Spinal cord (tissue), 10 donors: ENCODE results near the gene PRKCH. TPM values are rescaled to one million over a fixed set of nuclear protein-coding genes. Genes with fewer than 3 reads are reported as not detected.

ENCODE experiments used
- DNase-seq, 6 donors: peaks; one replicate each; pipeline versions ENCODE4 v3.0.0 to v3.0.0-alpha.2; 2013 to 2015; ENCODE audit warnings: low spot score in 6 of 6, low read depth in 4 of 6
- H3K27ac ChIP-seq: one replicate; pipeline ENCODE4 v1.5.1; 2013; ENCODE audit warnings: low read depth, low read length, control low read depth
- H3K27me3 ChIP-seq: one replicate; pipeline ENCODE4 v1.6.1; 2013; ENCODE audit warnings: low read length; ENCODE audit not compliant: control insufficient read depth, insufficient read depth
- H3K36me3 ChIP-seq: one replicate; pipeline ENCODE4 v1.6.1; 2013; ENCODE audit warnings: low read length; ENCODE audit not compliant: control insufficient read depth, insufficient read depth
- H3K4me1 ChIP-seq: one replicate; pipeline ENCODE4 v1.6.1; 2013; ENCODE audit warnings: low read length; ENCODE audit not compliant: control insufficient read depth, insufficient read depth
- H3K4me3 ChIP-seq: one replicate; pipeline ENCODE4 v1.5.1; 2013; ENCODE audit warnings: low read depth, low read length, control low read depth
- H3K9me3 ChIP-seq: one replicate; pipeline ENCODE4 v1.6.1; 2013; ENCODE audit warnings: low read length; ENCODE audit not compliant: control insufficient read depth, insufficient read depth
- WGBS: methylation state at CpG from one replicate; pipeline ENCODE4 v1.1.5; 2013; ENCODE audit warnings: missing lambda C conversion rate; ENCODE audit not compliant: insufficient coverage; 5-methylcytosine and 5-hydroxymethylcytosine counted together
- polyA plus RNA-seq, 2 donors: library from polyadenylated mRNA; unstranded; fragments of 120-200 nt; gene quantifications; one replicate each; pipeline ENCODE4 v1.2.1, GENCODE V29; 2013; ENCODE audit not compliant: insufficient read length in 2 of 2
- total RNA-seq, 2 donors: library from RNA; depleted of rRNA in 1 of 2; stranded (reverse); fragments of 120-200 nt in 1 of 2; fragments of >200 nt in 1 of 2; gene quantifications; one replicate each; pipeline versions ENCODE4 v1.2.3 to v1.2.4, GENCODE V29; 2013 to 2014
- donor health status: healthy.

PRKCH gene
- total and polyA plus RNA-seq, 4 donors = 9.6 to 30.7 (median 15.5) TPM

DNA sequence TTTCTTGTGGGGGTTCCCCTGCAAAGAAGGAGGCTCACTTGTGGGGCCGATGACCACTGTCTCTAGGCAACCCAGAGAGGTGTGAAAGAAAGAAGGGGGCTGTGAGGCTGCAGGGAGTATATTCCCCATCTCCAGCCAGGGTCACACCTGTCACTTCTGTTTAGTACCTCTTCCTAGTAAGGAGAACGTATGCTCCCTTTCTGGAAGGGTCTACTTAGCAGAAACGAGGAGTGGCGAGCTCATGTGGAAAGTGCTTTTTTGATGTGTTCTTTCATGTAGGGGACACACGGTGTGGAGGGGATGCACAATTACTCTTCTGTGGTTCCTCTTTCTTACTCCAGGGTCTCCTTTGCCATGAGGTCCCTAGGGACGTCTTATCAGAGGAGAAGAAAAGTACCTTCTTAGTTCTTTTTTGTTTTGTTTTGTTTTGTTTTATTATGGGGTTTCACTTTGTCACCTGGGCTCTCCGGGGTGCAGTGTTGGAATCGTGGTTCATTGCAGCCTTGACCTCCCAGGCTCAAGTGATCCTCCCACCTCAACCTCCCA, 58.3 kb downstream of the PRKCH start:
- no peaks in the 10 kb centered on the region for H3K4me1 ChIP-seq
- H3K27ac ChIP-seq = no peak overlapping the region
- H3K9me3 ChIP-seq = peaks cover 1% of the 10 kb centered on the region
- no peak overlapping the region for H3K4me3 ChIP-seq
- H3K36me3 ChIP-seq = no peaks in the 10 kb centered on the region
- WGBS = 57% methylated on average over 1 of the region's 8 CpGs
- no peaks in the 10 kb centered on the region for H3K27me3 ChIP-seq
- no peak for DNase-seq

DNA sequence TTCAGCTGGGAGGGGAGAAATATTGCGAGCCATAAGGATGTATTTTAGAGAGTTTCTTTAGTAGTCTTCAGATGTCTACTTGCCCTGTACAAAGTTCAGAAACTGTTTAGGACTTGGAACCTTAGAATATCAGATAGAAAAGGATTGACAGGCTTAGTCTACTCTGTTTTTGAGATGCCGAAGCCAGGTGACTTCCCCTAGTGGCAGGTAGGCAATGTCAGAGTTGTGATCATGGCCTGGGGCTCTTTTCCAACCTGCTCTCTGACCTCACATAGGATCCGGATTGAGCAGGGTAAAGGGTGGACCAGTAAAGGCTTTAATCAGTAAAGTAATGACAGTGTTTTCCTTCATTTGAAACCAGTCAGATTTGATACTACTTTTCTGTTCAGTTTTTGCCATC, 59.6 kb downstream of the PRKCH start:
- Histone ChIP-seq H3K4me1 (no peaks in the 10 kb centered on the region), H3K4me3 (no peak overlapping the region), H3K27me3 (no peaks in the 10 kb centered on the region), H3K36me3 (no peaks in the 10 kb centered on the region), H3K9me3 (no peaks in the 10 kb centered on the region), H3K27ac (no peak overlapping the region)
- no peak for DNase-seq
- WGBS = 94% methylated on average over 2 of the region's 3 CpGs

DNA sequence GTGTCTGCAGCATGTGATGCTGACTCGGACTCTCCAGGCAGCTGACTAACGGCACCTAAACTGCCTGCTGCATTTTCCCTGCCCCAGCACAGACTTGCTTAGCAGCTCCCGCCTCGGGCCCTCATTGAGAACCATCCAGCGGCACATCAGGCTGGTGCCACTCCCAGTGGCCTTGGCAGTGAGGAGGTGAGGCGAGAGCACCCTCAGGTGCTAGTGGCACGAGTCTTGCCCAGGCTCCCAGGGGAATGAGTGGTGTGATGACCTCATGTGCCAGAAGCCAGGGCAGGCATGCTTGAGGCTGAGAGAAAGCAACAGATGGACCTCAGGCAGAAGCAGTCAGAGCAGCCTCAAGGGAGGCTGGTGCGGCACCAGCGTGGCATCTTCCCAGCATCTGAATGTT, 60.2 kb downstream of the PRKCH start:
- H3K9me3 ChIP-seq = no peaks in the 10 kb centered on the region
- no peak for DNase-seq
- H3K27me3 ChIP-seq = no peaks in the 10 kb centered on the region
- no peak overlapping the region for H3K27ac ChIP-seq
- no peak overlapping the region for H3K4me3 ChIP-seq
- no peaks in the 10 kb centered on the region for H3K4me1 ChIP-seq
- 87% methylated on average over 8 of the region's 9 CpGs for WGBS
- H3K36me3 ChIP-seq = no peaks in the 10 kb centered on the region

DNA sequence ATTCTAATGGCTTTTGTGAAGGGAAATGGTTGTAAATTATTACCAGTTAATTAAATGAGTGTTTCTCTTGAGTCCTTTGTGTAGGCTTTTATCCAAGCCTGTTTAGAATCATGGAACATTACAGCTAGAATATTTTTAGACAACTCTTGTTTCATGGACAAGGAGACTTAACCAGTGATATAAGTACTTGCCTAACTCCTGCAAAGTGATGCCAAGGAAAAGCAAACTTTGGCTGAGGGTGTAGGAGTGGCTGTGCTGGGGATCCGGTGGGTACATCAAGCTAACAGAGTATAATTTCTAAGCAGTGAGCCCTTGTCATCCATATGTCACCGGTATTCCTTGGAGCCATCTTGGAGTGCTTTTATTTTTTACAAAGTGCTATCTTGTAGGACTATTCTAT, 61.5 kb downstream of the PRKCH start:
- Histone ChIP-seq H3K27me3 (no peaks in the 10 kb centered on the region), H3K4me1 (no peaks in the 10 kb centered on the region), H3K4me3 (no peak overlapping the region), H3K27ac (no peak overlapping the region), H3K36me3 (no peaks in the 10 kb centered on the region), H3K9me3 (no peaks in the 10 kb centered on the region)
- DNase-seq = peak in 1 of 6 donors; percentile 48
- 90% methylated on average over 1 of the region's 2 CpGs for WGBS

DNA sequence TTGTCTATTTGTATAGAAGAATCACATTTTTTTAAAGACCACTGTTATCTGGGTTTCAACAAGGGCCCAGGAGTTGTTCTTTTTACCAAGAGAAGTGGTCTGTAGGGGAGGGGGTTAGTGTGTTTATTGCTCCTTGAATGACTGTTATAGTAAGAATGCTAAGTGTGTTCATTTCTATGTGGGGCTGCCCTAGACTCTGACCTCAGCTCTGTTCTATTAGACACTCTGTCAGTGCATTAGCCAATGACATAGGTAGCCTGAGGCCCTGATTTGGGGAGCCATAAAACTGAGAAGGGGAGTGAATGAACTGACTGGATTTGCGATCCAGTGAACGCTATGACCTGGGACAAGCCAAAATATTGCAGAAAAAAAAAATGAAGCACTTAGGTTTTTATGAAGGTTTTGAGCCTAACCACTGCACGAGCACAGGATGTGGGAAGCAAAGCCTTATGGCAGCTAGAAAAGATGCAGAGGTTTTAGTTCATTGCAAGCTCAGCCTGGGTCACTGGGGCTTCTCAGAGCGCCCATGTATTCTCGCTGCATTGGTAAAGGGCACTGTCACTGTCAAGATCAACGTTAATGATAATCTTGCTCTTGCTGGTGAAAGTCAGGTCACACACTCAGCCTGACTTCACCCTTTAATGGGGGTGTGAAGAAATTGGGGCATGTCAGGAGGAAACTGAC, 63.8 kb downstream of the PRKCH start:
- Histone ChIP-seq H3K9me3 (no peaks in the 10 kb centered on the region), H3K27ac (no peak overlapping the region), H3K36me3 (no peaks in the 10 kb centered on the region), H3K27me3 (no peaks in the 10 kb centered on the region), H3K4me1 (no peaks in the 10 kb centered on the region), H3K4me3 (no peak overlapping the region)
- 81% methylated on average over 5 of the region's 6 CpGs for WGBS
- no peak for DNase-seq

DNA sequence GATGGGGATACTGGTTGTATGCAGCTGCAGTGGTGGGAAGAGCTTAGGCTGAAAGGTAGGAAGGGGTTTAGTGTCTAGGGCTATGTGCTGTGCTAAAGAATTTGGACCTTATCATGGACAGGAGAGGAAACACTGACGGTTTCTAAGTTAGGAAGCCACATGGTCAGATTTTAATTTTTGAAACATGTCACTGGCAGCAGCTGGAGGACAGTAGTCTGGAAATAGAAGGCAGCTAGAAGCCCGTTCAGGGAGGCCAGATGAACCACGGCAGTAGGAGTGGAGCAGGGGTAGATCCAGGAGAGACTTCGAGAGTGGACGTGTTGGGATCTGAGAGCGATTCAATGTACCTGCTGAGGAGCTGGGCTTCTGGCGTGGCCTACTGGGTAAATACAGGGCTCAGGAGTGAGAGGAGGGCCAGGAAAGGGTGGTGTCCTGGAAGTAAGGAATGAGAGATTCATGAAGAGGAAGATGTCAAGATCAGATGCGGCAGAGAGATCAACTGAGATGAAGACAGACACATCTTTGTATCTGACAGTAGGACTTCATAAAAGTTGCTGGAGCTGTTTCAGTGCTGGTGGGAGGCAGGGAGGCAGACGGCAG, 64.9 kb downstream of the PRKCH start:
- Histone ChIP-seq H3K36me3 (no peaks in the 10 kb centered on the region), H3K4me1 (no peaks in the 10 kb centered on the region), H3K9me3 (no peaks in the 10 kb centered on the region), H3K4me3 (no peak overlapping the region), H3K27ac (no peak overlapping the region), H3K27me3 (no peaks in the 10 kb centered on the region)
- WGBS = 90% methylated on average over 9 of the region's 9 CpGs
- DNase-seq = no peak

DNA sequence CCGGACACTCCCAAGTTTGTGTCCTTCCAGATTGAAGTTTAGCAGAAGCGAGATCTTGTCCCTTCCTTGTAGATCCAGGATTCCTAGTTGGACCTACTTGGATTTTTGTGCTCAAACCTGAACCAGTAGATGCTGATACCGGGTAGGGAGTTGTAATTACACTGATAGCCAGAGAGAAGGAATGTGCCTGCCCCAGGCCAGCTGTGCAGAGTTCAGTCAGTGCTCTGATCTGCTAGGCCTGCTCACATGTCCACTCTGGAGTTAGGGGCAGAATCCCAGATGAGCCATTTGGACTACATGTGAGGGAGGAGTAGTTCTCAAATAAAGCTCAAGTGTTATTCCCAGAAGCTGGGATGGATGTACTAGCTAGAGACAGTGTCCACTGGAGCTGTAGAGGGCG, 65.7 kb downstream of the PRKCH start:
- Histone ChIP-seq H3K9me3 (no peaks in the 10 kb centered on the region), H3K36me3 (no peaks in the 10 kb centered on the region), H3K4me1 (no peaks in the 10 kb centered on the region), H3K27me3 (no peaks in the 10 kb centered on the region), H3K4me3 (no peak overlapping the region), H3K27ac (no peak overlapping the region)
- no peak for DNase-seq
- WGBS = 89% methylated on average over 3 of the region's 4 CpGs

DNA sequence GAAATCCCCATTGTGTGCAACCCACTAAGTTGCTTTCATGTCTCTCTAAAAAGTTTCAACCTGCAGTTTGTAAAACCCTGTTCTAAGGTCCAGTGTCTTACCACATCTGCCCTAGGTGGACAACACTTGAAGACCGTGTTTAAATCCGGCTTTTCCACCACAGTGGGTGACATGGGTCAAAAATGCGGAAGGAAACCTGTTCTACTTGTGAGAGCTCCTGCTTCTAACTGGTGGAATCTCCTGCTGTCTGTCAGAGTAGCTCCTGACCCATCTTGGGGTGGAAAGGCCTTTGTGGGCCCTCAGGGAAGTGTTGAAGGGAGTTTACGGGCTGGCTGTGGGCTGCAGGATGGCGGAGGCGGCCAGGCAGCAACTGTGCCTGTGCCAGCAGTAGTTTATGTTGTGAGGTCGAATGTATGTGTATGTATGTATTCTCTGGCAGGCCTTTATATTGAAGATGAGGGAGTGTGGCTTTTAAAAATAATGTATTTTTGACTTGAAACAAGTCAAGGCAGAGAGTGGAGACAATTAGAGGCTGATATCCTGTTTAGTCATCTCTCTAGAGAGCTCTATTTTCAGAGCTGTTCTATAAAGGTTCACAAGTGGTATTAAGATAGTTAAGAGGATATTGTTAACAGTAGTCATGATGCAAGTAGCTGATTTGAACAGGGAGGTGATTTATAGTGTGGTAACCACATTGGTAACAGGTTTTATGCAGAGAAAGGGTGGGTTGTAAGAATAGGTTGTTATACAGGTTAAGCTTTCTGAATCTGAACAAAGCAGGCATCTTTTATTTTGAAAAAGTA, 67.0 kb downstream of the PRKCH start:
- 80% methylated on average over 7 of the region's 7 CpGs for WGBS
- no peaks in the 10 kb centered on the region for H3K36me3 ChIP-seq
- no peak overlapping the region for H3K27ac ChIP-seq

DNA sequence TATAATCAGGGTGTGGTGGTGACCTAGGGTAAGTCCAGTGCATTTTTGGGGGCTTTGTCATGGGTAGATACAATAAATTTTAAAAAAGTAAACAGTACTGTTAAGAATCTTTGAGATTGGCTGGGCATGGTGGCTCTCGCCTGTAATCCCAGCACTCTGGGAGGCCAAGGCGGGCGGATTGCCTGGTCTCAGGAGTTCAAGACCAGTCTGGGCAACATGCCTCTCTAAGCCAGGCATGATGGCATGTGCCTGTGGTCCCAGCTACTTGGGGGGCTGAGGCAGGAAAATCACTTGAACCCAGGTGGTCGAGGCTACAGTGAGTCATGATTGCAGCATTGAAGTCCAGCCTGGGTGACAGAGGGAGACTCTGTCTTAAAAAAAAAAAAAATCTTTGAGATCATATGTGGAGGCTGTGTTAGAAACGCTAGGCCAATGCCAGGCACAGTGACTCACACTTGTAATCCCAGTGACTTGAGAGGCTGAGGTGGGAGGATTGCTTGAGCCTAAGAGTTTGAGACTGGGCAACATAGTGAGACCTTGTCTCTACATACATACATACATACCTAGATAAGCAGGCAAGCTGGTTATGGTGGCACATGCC, 67.7 kb downstream of the PRKCH start:
- no peak for DNase-seq
- Histone ChIP-seq H3K36me3 (no peaks in the 10 kb centered on the region), H3K27me3 (no peaks in the 10 kb centered on the region), H3K4me1 (no peaks in the 10 kb centered on the region), H3K9me3 (no peaks in the 10 kb centered on the region), H3K4me3 (no peak overlapping the region), H3K27ac (no peak overlapping the region)
- WGBS = 91% methylated on average over 5 of the region's 5 CpGs

More for the DNA sequence above, 67.0 kb downstream of the PRKCH start:
- no peak for DNase-seq
- Histone ChIP-seq H3K4me1 (no peaks in the 10 kb centered on the region), H3K9me3 (no peaks in the 10 kb centered on the region), H3K4me3 (no peak overlapping the region), H3K27me3 (no peaks in the 10 kb centered on the region)
